Measurements from ENCODE around the gene FBN3. TPM values are rescaled to one million over a fixed set of nuclear protein-coding genes. Genes with fewer than 3 reads are reported as not detected.
A peak's percentile ranks its signal among the peaks of the same experiment; 100 is the strongest.
"Not testable (repeated sequence)": the region's sequence is repeated elsewhere in the genome, so short reads cannot be mapped to it uniquely, and the experiment has no call there.

FBN3 gene
- total RNA-seq, 1 donor from 2014 or later = 0.63 TPM

GRCh38 chr19:8025316-8025715 is 124.1 kb downstream of the FBN3 start:
- ATAC-seq (no peak), DNase-seq (ENCODE audit: low spot score) (no peak)

DNA sequence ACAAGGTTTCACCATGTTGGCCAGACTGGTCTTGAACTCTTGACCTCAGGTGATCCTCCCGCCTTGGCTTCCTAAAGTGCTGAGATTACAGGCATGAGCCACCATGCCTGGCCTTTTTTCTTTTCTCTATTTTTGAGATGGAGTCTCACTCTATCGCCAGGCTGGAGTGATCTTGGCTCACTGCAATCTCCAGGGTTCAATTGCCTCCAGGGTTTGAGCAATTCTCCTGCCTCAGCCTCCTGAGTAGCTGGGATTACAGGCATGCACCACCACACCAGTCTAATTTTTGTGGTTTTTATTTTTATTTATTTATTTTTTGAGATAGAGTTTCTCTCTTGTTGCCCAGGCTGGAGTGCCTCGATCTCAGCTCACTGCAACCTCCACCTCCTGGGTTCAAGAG is 125.1 kb downstream of the FBN3 start:
- not testable (repeated sequence) for ATAC-seq; DNase-seq (ENCODE audit: low spot score)

DNA sequence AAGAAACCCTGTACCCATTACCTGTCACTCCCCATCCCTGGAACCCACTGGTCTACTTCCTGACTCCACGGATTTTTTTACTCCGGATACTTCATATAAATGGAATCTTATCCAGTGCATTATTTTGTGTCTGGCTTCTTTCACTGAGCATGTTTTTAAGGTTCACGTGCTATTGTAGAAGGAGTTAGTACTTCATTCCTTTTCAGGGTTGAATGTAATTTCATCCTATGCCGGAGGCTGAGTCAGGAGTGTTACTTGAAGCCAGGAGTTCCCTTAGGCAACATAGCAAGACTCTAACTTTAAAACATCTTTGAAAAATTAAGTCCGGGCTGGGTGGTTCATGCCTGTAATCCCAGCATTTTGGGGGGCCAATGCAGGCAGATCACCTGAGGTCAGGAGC is 126.0 kb downstream of the FBN3 start:
- DNase-seq (ENCODE audit: low spot score) (no peak), ATAC-seq (no peak)

DNA sequence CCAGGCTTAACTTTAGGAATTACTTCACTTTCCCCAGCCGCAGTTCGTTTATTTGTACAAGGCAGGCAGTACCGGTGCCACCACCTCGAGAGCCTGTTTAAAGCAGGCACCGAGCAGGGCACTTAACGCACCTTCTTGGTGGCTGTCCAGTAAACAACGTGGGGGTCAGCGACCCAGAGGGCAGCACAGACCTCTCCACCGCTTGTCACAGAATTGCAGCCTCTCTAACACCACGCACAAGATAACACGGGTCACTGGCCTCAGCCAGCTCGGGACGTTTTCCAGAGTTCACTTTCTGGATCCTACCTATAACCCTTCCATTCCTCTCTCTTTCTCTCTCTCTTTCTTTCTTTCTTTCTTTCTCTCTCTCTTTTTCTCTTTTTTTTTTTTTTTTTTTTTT is 127.1 kb downstream of the FBN3 start:
- ATAC-seq (peak; percentile 95), DNase-seq (ENCODE audit: low spot score) (peak; percentile 98)

- peak; percentile 62 for ATAC-seq
- peak; percentile 52 for DNase-seq (ENCODE audit: low spot score)
Observed at GRCh38 chr19:8021374-8021773, 128.0 kb downstream of the FBN3 start.

GRCh38 chr19:8020681-8021080 is 128.7 kb downstream of the FBN3 start:
- no peak for DNase-seq (ENCODE audit: low spot score)
- ATAC-seq = no peak

GRCh38 chr19:8017808-8018207 is 131.6 kb downstream of the FBN3 start:
- ATAC-seq (no peak), DNase-seq (ENCODE audit: low spot score) (no peak)

Other genes starting within 250 kb of the FBN3 start
- 20.8 TPM for gene MAP2K7, start 245.7 kb downstream of the FBN3 start, total RNA-seq
- gene TGFBR3L, start 234.8 kb downstream of the FBN3 start, total RNA-seq = 3.4 TPM
- 4.1 TPM for gene SNAPC2, start 229.3 kb downstream of the FBN3 start, total RNA-seq
- not detected for gene CTXN1, start 223.5 kb downstream of the FBN3 start, total RNA-seq
- 33.5 TPM for gene TIMM44, start 205.9 kb downstream of the FBN3 start, total RNA-seq
- 28.6 TPM for gene ELAVL1, start 144.0 kb downstream of the FBN3 start, total RNA-seq
- gene CCL25, start 96.8 kb downstream of the FBN3 start, total RNA-seq = 0.30 TPM
- gene CERS4, start 59.8 kb upstream of the FBN3 start, total RNA-seq = 67.3 TPM
- gene CD320, start 158.8 kb upstream of the FBN3 start, total RNA-seq = 16.3 TPM
- gene NDUFA7, start 171.8 kb upstream of the FBN3 start, total RNA-seq = 28.5 TPM
- 653 TPM for gene RPS28, start 171.9 kb upstream of the FBN3 start, total RNA-seq
- 7.2 TPM for gene KANK3, start 193.7 kb upstream of the FBN3 start, total RNA-seq
- gene ANGPTL4, start 214.6 kb upstream of the FBN3 start, total RNA-seq = 64.2 TPM
- 57.5 TPM for gene RAB11B, start 240.8 kb upstream of the FBN3 start, total RNA-seq